IMR-90 (cell line): ENCODE results near the gene PRSS33. TPM values are rescaled to one million over a fixed set of nuclear protein-coding genes. Genes with fewer than 3 reads are reported as not detected.

Experiments
- ATAC-seq: fragments of 200-7000 bp; cut with Tn5 transposase; 2 replicates; pipeline ENCODE4 v1.9.1; 2020; ENCODE audit warnings: low read depth, mild to moderate bottlenecking, moderate library complexity
- BruUV-seq: library from RNA; stranded (reverse); fragments of 400-500 nt; replicated peaks from 2 replicates; lab custom pipeline; 2021; lab: Mats Ljungman, UMichigan
- CTCF ChIA-PET: fragments of 300-600 bp; formaldehyde crosslinking; extraction: SDS; loops from one replicate; lab custom pipeline; 2021; ENCODE audit warnings: antibody characterized with exemption; lab: Yijun Ruan, JAX
- POLR2A ChIA-PET: fragments of 300-600 bp; sonication (Branson Sonifier 250); formaldehyde crosslinking; loops from one replicate; lab custom pipeline; 2022; ENCODE audit warnings: antibody characterized with exemption; ENCODE audit not compliant: unreplicated experiment; lab: Charles Lee
- DNase-seq: peaks from one replicate; pipeline ENCODE4 v3.0.0; 2013
- H2AFZ ChIP-seq: replicated peaks from 2 replicates; pipeline ENCODE3; 2013; ENCODE audit warnings: low read length, mild to moderate bottlenecking; ENCODE audit not compliant: poor library complexity
- H2AK5ac ChIP-seq: 2 replicates; pipeline ENCODE4 v1.6.1; 2013; ENCODE audit warnings: low read depth, low read length, inconsistent platforms
- H2AK9ac ChIP-seq: replicated peaks from 2 replicates; pipeline ENCODE3; 2013; ENCODE audit warnings: mild to moderate bottlenecking, low read depth, low read length, moderate library complexity; ENCODE audit not compliant: poor library complexity
- H2BK120ac ChIP-seq: 2 replicates; pipeline ENCODE4 v1.6.1; 2013; ENCODE audit warnings: low read depth, low read length, inconsistent platforms
- H2BK15ac ChIP-seq: 3 replicates; pipeline ENCODE4 v1.6.1; 2013; ENCODE audit warnings: low read depth, low read length, inconsistent platforms
- H2BK20ac ChIP-seq: 2 replicates; pipeline ENCODE4 v1.6.1; 2013; ENCODE audit warnings: low read depth, mild to moderate bottlenecking, inconsistent platforms, low read length, moderate library complexity
- H2BK5ac ChIP-seq: 2 replicates; pipeline ENCODE4 v1.6.1; 2013; ENCODE audit warnings: mild to moderate bottlenecking, low read depth, low read length, inconsistent platforms; ENCODE audit not compliant: poor library complexity, severe bottlenecking
- H3K14ac ChIP-seq: replicated peaks from 2 replicates; pipeline ENCODE4 v1.6.1; 2013; ENCODE audit warnings: low read depth, low read length, inconsistent platforms
- H3K18ac ChIP-seq: 2 replicates; pipeline ENCODE4 v1.6.1; 2013; ENCODE audit warnings: low read depth, low read length, control low read depth
- H3K23ac ChIP-seq: 2 replicates; pipeline ENCODE4 v1.6.1; 2013; ENCODE audit warnings: low read depth, low read length, inconsistent platforms
- H3K27ac ChIP-seq: 2 replicates; pipeline ENCODE4 v1.5.1; 2013; ENCODE audit warnings: mild to moderate bottlenecking, control low read depth, low read length; ENCODE audit not compliant: insufficient read depth
- H3K27me3 ChIP-seq: 2 replicates; pipeline ENCODE4 v1.6.1; 2013; ENCODE audit warnings: low read length; ENCODE audit not compliant: control insufficient read depth, insufficient read depth
- H3K36me3 ChIP-seq: 2 replicates; pipeline ENCODE4 v1.6.1; 2013; ENCODE audit warnings: low read length, mixed read lengths; ENCODE audit not compliant: control insufficient read depth, insufficient read depth
- H3K4ac ChIP-seq: 2 replicates; pipeline ENCODE4 v1.6.1; 2013; ENCODE audit warnings: low read depth, low read length, inconsistent platforms
- H3K4me1 ChIP-seq: 2 replicates; pipeline ENCODE4 v1.6.1; 2013; ENCODE audit warnings: low read length, mixed read lengths; ENCODE audit not compliant: control insufficient read depth, insufficient read depth
- H3K4me2 ChIP-seq: 2 replicates; pipeline ENCODE4 v1.6.1; 2013; ENCODE audit warnings: low read depth, mild to moderate bottlenecking, control low read depth, low read length, moderate library complexity
- H3K4me3 ChIP-seq: 2 replicates; pipeline ENCODE4 v1.5.1; 2013; ENCODE audit warnings: low read depth, mild to moderate bottlenecking, control low read depth, low read length, moderate library complexity; ENCODE audit not compliant: insufficient read depth
- H3K56ac ChIP-seq: 2 replicates; pipeline ENCODE4 v1.6.1; 2013; ENCODE audit warnings: low read length, inconsistent platforms; ENCODE audit not compliant: insufficient read depth; ENCODE audit errors: extremely low read depth
- H3K79me1 ChIP-seq, 2 experiments: 2 replicates each; pipeline ENCODE4 v1.6.1; 2013; ENCODE audit warnings: low read length in 2 of 2, inconsistent platforms in 1 of 2, low read depth in 1 of 2
- H3K9ac ChIP-seq: 2 replicates; pipeline ENCODE4 v1.6.1; 2013; ENCODE audit warnings: low read depth, low read length, control low read depth
- H3K9me1 ChIP-seq: 2 replicates; pipeline ENCODE4 v1.6.1; 2013; ENCODE audit warnings: low read length, inconsistent platforms; ENCODE audit not compliant: insufficient read depth
- H3K9me3 ChIP-seq: 2 replicates; pipeline ENCODE4 v1.6.1; 2013; ENCODE audit warnings: low read length; ENCODE audit not compliant: control insufficient read depth, insufficient read depth
- H4K20me1 ChIP-seq: 2 replicates; pipeline ENCODE4 v1.6.1; 2013; ENCODE audit warnings: low read length, inconsistent platforms; ENCODE audit not compliant: insufficient read depth
- H4K5ac ChIP-seq: 2 replicates; pipeline ENCODE4 v1.6.1; 2013; ENCODE audit warnings: mild to moderate bottlenecking, low read depth, low read length, control low read depth
- H4K8ac ChIP-seq, 2 experiments: 2 replicates each; pipeline ENCODE4 v1.6.1; 2013; ENCODE audit warnings: low read depth in 2 of 2, low read length in 2 of 2, control low read depth in 1 of 2, inconsistent platforms in 1 of 2
- H4K91ac ChIP-seq: 2 replicates; pipeline ENCODE4 v1.6.1; 2013; ENCODE audit warnings: low read depth, low read length, inconsistent platforms; ENCODE audit not compliant: insufficient read depth
- BHLHE40 ChIP-seq: fragments of 150-350 bp; IDR thresholded peaks from 2 replicates; pipeline ENCODE4 v1.6.1; 2016; ENCODE audit warnings: mild to moderate bottlenecking, low read depth, low read length
- CHD1 ChIP-seq: IDR thresholded peaks from 2 replicates; pipeline ENCODE4 v1.6.1; 2012; ENCODE audit warnings: low read depth, low read length, improper control_type of control experiment
- CTCF ChIP-seq: conservative IDR thresholded peaks from 2 replicates; pipeline ENCODE4 v1.5.1; 2012; ENCODE audit warnings: mild to moderate bottlenecking, low read depth, low read length, improper control_type of control experiment
- MAFK ChIP-seq: IDR thresholded peaks from 2 replicates; pipeline ENCODE4 v1.6.1; 2012; ENCODE audit warnings: low read depth, low read length, improper control_type of control experiment
- MAZ ChIP-seq: IDR thresholded peaks from 2 replicates; pipeline ENCODE4 v1.6.1; 2012; ENCODE audit warnings: low read depth, mild to moderate bottlenecking, low read length, improper control_type of control experiment, moderate library complexity, borderline replicate concordance
- NFE2L2 ChIP-seq: fragments of 150-350 bp; IDR thresholded peaks from 2 replicates; pipeline ENCODE4 v1.6.1; 2016; ENCODE audit warnings: low read depth, mild to moderate bottlenecking, low read length
- SMC3 ChIP-seq: fragments of 150-350 bp; IDR thresholded peaks from 2 replicates; pipeline ENCODE4 v1.6.1; 2016; ENCODE audit warnings: low read depth, mild to moderate bottlenecking, antibody characterized with exemption, low read length, moderate library complexity
- WGBS, 2 experiments: methylation state at CpG; one replicate each; pipeline versions ENCODE4 v1.1.5 to v1.1.7; 2013; ENCODE audit warnings: missing lambda C conversion rate in 2 of 2; ENCODE audit not compliant: insufficient read length in 1 of 2; ENCODE audit errors: extremely low coverage in 2 of 2; 5-methylcytosine and 5-hydroxymethylcytosine counted together
- dilution Hi-C: fragments of 300-500 bp; cut with HindIII; formaldehyde crosslinking; loops from one replicate; pipeline ENCODE4 v1.14.3; 2018; ENCODE audit warnings: low sequenced_read_pairs; ENCODE audit not compliant: unreplicated experiment
- in situ Hi-C: fragments of 300-500 bp; cut with MboI; formaldehyde crosslinking; loops from 3 replicates; pipeline ENCODE4 v1.14.3; 2019; ENCODE audit warnings: low sequenced_read_pairs, inconsistent platforms, mixed read lengths
- intact Hi-C: fragments of 100-400 bp; cut with micrococcal nuclease; formaldehyde crosslinking; loops from 2 replicates; pipeline ENCODE4 v1.10.0; 2022
- polyA plus RNA-seq, 3 experiments: library from polyadenylated mRNA; depleted of rRNA; stranded (reverse); fragments of >200 nt; gene quantifications; 2 replicates each; pipeline ENCODE4 v1.2.3, GENCODE V29; 2012; ENCODE audit warnings: low replicate concordance in 1 of 3
- total RNA-seq: library from RNA; depleted of rRNA; stranded (reverse); fragments of >200 nt; gene quantifications from 2 replicates; pipeline ENCODE4 v1.2.3, GENCODE V29; 2012
- TF ChIP-seq, protein P1 (sequence below): fragments of 150-350 bp; IDR thresholded peaks from 2 replicates; pipeline ENCODE4 v1.6.1; 2017; ENCODE audit warnings: mild to moderate bottlenecking, antibody characterized with exemption, low read length, low read depth

Gene PRSS33
- total and polyA plus RNA-seq, 2 of the 4 experiments (the other 2 are of a cell fraction), result not detected

GRCh38 chr16:2756288-2757015 lies 30.9 kb downstream of the PRSS33 start:
- H3K9me3 ChIP-seq, result peaks cover 1% of the 10 kb centered on the region; the same call in 1 of the 2 replicates
- no peak overlapping the region for H2BK120ac ChIP-seq
- peaks cover 21 to 70% of the 10 kb centered on the region in 2 experiments for H3K79me1 ChIP-seq
- no peak overlapping the region for H4K8ac ChIP-seq
- H3K9me1 ChIP-seq, result peaks cover 14% of the 10 kb centered on the region
- H2AK5ac ChIP-seq, result no peak overlapping the region
- no peak overlapping the region for H3K56ac ChIP-seq
- H4K91ac ChIP-seq, result no peak overlapping the region
- H3K9ac ChIP-seq, result no peak overlapping the region
- TF ChIP-seq MAZ (no peak), NFE2L2 (no peak), BHLHE40 (no peak), SMC3 (no peak), CTCF (no peak), MAFK (no peak), CHD1 (no peak)
- TF ChIP-seq, protein P1, sequence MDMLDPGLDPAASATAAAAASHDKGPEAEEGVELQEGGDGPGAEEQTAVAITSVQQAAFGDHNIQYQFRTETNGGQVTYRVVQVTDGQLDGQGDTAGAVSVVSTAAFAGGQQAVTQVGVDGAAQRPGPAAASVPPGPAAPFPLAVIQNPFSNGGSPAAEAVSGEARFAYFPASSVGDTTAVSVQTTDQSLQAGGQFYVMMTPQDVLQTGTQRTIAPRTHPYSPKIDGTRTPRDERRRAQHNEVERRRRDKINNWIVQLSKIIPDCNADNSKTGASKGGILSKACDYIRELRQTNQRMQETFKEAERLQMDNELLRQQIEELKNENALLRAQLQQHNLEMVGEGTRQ, result no peak
- ChIA-PET CTCF (no interaction called here), POLR2A (no interaction called here)
- peaks cover 8% of the 10 kb centered on the region for H3K4me1 ChIP-seq
- H3K27ac ChIP-seq, result no peak overlapping the region
- no peak for ATAC-seq
- H4K5ac ChIP-seq, result no peak overlapping the region
- no peak overlapping the region for H2BK20ac ChIP-seq
- no peak overlapping the region for H3K18ac ChIP-seq
- 94% methylated on average over 26 of the region's 30 CpGs; no CpG with 5 or more reads in 1 of the 2 experiments for WGBS, 2 experiments
- H3K27me3 ChIP-seq, result no peaks in the 10 kb centered on the region
- peaks cover 77% of the 10 kb centered on the region for H4K20me1 ChIP-seq
- DNase-seq, result no peak
- H3K4me3 ChIP-seq, result no peak overlapping the region
- no peak overlapping the region for H2AK9ac ChIP-seq
- no TSS peak for BruUV-seq
- H2AFZ ChIP-seq, result no peak overlapping the region
- H3K23ac ChIP-seq, result no peak overlapping the region; the same call in 1 of the 2 replicates
- no peak overlapping the region for H2BK15ac ChIP-seq
- H3K4me2 ChIP-seq, result no peak overlapping the region
- dilution Hi-C loops, result no loop called here
- H3K36me3 ChIP-seq, result peaks cover 40% of the 10 kb centered on the region
- intact Hi-C loops, result no loop called here
- H2BK5ac ChIP-seq, result no peak overlapping the region
- H3K4ac ChIP-seq, result no peak overlapping the region
- no peak overlapping the region for H3K14ac ChIP-seq
- in situ Hi-C loops, result no loop called here
